GM23248 (cell line): ENCODE measurements around the gene MITF. TPM values are rescaled to one million over a fixed set of nuclear protein-coding genes. Genes with fewer than 3 reads are reported as not detected.

ENCODE experiments used
- DNase-seq: peaks from one replicate; pipeline ENCODE4 v3.0.0-alpha.2; 2015
- H2AFZ ChIP-seq: fragments of 200-600 bp; sonication (generic); 2 replicates; pipeline ENCODE4 v1.6.1; 2016; ENCODE audit warnings: antibody characterized with exemption
- H3F3A ChIP-seq: fragments of 200-600 bp; sonication (generic); 2 replicates; pipeline ENCODE4 v1.6.1; 2016; ENCODE audit warnings: mild to moderate bottlenecking, antibody characterized with exemption, mixed run types; ENCODE audit not compliant: insufficient read depth
- H3K27ac ChIP-seq: fragments of 200-600 bp; sonication (generic); 2 replicates; pipeline ENCODE4 v1.5.1; 2016; ENCODE audit warnings: mild to moderate bottlenecking
- H3K27me3 ChIP-seq: fragments of 200-600 bp; sonication (generic); replicated peaks from 2 replicates; pipeline ENCODE4 v1.6.1; 2016; ENCODE audit warnings: mild to moderate bottlenecking; ENCODE audit not compliant: insufficient read depth
- H3K36me3 ChIP-seq: fragments of 200-600 bp; sonication (generic); 2 replicates; pipeline ENCODE4 v1.6.1; 2016; ENCODE audit warnings: low read depth, mild to moderate bottlenecking
- H3K4me1 ChIP-seq: fragments of 200-600 bp; sonication (generic); 2 replicates; pipeline ENCODE4 v1.6.1; 2016; ENCODE audit warnings: mild to moderate bottlenecking; ENCODE audit not compliant: insufficient read depth
- H3K4me2 ChIP-seq: fragments of 200-600 bp; sonication (generic); one replicate; pipeline ENCODE4 v1.6.1; 2016; ENCODE audit warnings: mild to moderate bottlenecking; ENCODE audit not compliant: unreplicated experiment
- H3K4me3 ChIP-seq: fragments of 200-600 bp; sonication (generic); 2 replicates; pipeline ENCODE4 v1.5.1; 2016; ENCODE audit warnings: mild to moderate bottlenecking
- H3K79me2 ChIP-seq: fragments of 200-600 bp; sonication (generic); 2 replicates; pipeline ENCODE4 v1.6.1; 2016; ENCODE audit warnings: mild to moderate bottlenecking; ENCODE audit not compliant: insufficient read depth
- H3K9ac ChIP-seq: fragments of 200-600 bp; sonication (generic); 2 replicates; pipeline ENCODE4 v1.6.1; 2016; ENCODE audit warnings: mild to moderate bottlenecking
- H3K9me2 ChIP-seq: fragments of 200-600 bp; sonication (generic); 2 replicates; pipeline ENCODE4 v1.6.1; 2016; ENCODE audit warnings: mixed run types, mild to moderate bottlenecking, moderate library complexity; ENCODE audit not compliant: insufficient read depth
- H3K9me3 ChIP-seq: fragments of 200-600 bp; sonication (generic); one replicate; pipeline ENCODE4 v1.6.1; 2017; ENCODE audit warnings: low read depth
- H4K20me1 ChIP-seq: fragments of 200-600 bp; sonication (generic); 2 replicates; pipeline ENCODE4 v1.6.0; 2016; ENCODE audit not compliant: insufficient read depth
- EZH2 ChIP-seq: fragments of 200-600 bp; sonication (generic); IDR thresholded peaks from 2 replicates; pipeline ENCODE4 v1.6.1; 2018; ENCODE audit warnings: antibody characterized with exemption, mild to moderate bottlenecking; ENCODE audit not compliant: insufficient read depth, poor library complexity, severe bottlenecking
- EZH2phosphoT487 ChIP-seq: fragments of 200-600 bp; sonication (generic); IDR thresholded peaks from 2 replicates; pipeline ENCODE4 v1.6.1; 2018; ENCODE audit warnings: antibody characterized with exemption, moderate library complexity, mild to moderate bottlenecking, low read depth; ENCODE audit not compliant: insufficient read depth
- WGBS, 2 experiments: methylation state at CpG; one replicate each; pipeline ENCODE4 v1.1.6; 2015 to 2017; ENCODE audit warnings: low lambda C conversion rate in 2 of 2, low coverage in 1 of 2; ENCODE audit errors: missing lambda C conversion rate in 2 of 2; 5-methylcytosine and 5-hydroxymethylcytosine counted together
- in situ Hi-C: fragments of 300-500 bp; cut with MboI; formaldehyde crosslinking; loops from 2 replicates; pipeline ENCODE4 v1.15.0; 2020
- polyA plus RNA-seq: library from polyadenylated mRNA; unstranded; fragments of >200 nt; fragmentation: Nextera tagmentation; extraction: Ambion mirVana; gene quantifications from 2 replicates; pipeline ENCODE4 v1.2.1, GENCODE V29; 2016
- total RNA-seq: library from RNA; depleted of rRNA; stranded (reverse); fragments of >200 nt; shearing (Covaris generic); gene quantifications from 2 replicates; pipeline ENCODE4 v1.2.3, GENCODE V29; 2014

The MITF gene
- total and polyA plus RNA-seq, 2 experiments from 2014 or later = 0.86 to 2.0 TPM

- H3K9me3 ChIP-seq = no peaks in the 10 kb centered on the region
- no peaks in the 10 kb centered on the region for H3F3A ChIP-seq
- H3K27me3 ChIP-seq = 0 out of 2 replicates have a peak, but pooled peaks cover 9% of the 10 kb centered on the region
- H3K27ac ChIP-seq = no peak overlapping the region
- H3K4me3 ChIP-seq = no peak overlapping the region
- H4K20me1 ChIP-seq = no peaks in the 10 kb centered on the region
- no peaks in the 10 kb centered on the region for H3K79me2 ChIP-seq
- H3K4me1 ChIP-seq = peaks cover 5% of the 10 kb centered on the region; the same call in 1 of the 2 replicates
- H2AFZ ChIP-seq = no peak overlapping the region
- H3K4me2 ChIP-seq = no peak overlapping the region
- TF ChIP-seq EZH2phosphoT487 (no peak), EZH2 (no peak)
- DNase-seq = no peak
- H3K9me2 ChIP-seq = no peaks in the 10 kb centered on the region
- H3K36me3 ChIP-seq = no peaks in the 10 kb centered on the region
- WGBS, 2 experiments = 73 to 74% methylated on average over 4 of the region's 4 CpGs
- in situ Hi-C loops = loop anchor here (25.0 kb wide), 2 partner anchors 166 to 241 kb away; no protein-coding TSS in a partner anchor
- no peak overlapping the region for H3K9ac ChIP-seq
Measured at GRCh38 chr3:69695933-69696332, 43.3 kb upstream of the MITF start.

GRCh38 chr3:69696367-69696766, 42.9 kb upstream of the MITF start:
- no peaks in the 10 kb centered on the region for H4K20me1 ChIP-seq
- TF ChIP-seq EZH2phosphoT487 (no peak), EZH2 (no peak)
- H3K4me1 ChIP-seq = peaks cover 5% of the 10 kb centered on the region; the same call in 1 of the 2 replicates
- no peak overlapping the region for H2AFZ ChIP-seq
- H3F3A ChIP-seq = no peaks in the 10 kb centered on the region
- 0 out of 2 replicates have a peak, but pooled peaks cover 9% of the 10 kb centered on the region for H3K27me3 ChIP-seq
- H3K9ac ChIP-seq = no peak overlapping the region
- DNase-seq = no peak
- 0 to 8% methylated on average over 1 of the region's 1 CpG for WGBS, 2 experiments
- peaks cover 3% of the 10 kb centered on the region for H3K9me3 ChIP-seq
- H3K36me3 ChIP-seq = no peaks in the 10 kb centered on the region
- H3K9me2 ChIP-seq = no peaks in the 10 kb centered on the region
- H3K79me2 ChIP-seq = no peaks in the 10 kb centered on the region
- in situ Hi-C loops = loop anchor here (25.0 kb wide), 2 partner anchors 166 to 241 kb away; no protein-coding TSS in a partner anchor
- H3K4me2 ChIP-seq = no peak overlapping the region
- H3K27ac ChIP-seq = no peak overlapping the region
- no peak overlapping the region for H3K4me3 ChIP-seq

GRCh38 chr3:69697381-69697780, 41.9 kb upstream of the MITF start:
- Histone ChIP-seq H3K4me2 (no peak overlapping the region), H3K27ac (no peak overlapping the region), H3K27me3 (0 out of 2 replicates have a peak, but pooled peaks cover 9% of the 10 kb centered on the region), H3K9ac (no peak overlapping the region), H3K36me3 (no peaks in the 10 kb centered on the region), H4K20me1 (no peaks in the 10 kb centered on the region), H3K9me2 (no peaks in the 10 kb centered on the region), H3K4me3 (no peak overlapping the region), H2AFZ (no peak overlapping the region), H3F3A (no peaks in the 10 kb centered on the region), H3K79me2 (no peaks in the 10 kb centered on the region), H3K4me1 (peaks cover 5% of the 10 kb centered on the region; the same call in 1 of the 2 replicates), H3K9me3 (peaks cover 3% of the 10 kb centered on the region)
- TF ChIP-seq EZH2 (no peak), EZH2phosphoT487 (no peak)
- in situ Hi-C loops = loop anchor here (25.0 kb wide), 2 partner anchors 165 to 240 kb away; no protein-coding TSS in a partner anchor
- 72 to 76% methylated on average over 5 of the region's 5 CpGs for WGBS, 2 experiments
- DNase-seq = no peak

- Histone ChIP-seq H3K27me3 (0 out of 2 replicates have a peak, but pooled peaks cover 9% of the 10 kb centered on the region), H3K4me2 (no peak overlapping the region), H2AFZ (no peak overlapping the region), H3K4me1 (peaks cover 5% of the 10 kb centered on the region; the same call in 1 of the 2 replicates), H3K9me2 (no peaks in the 10 kb centered on the region), H3K79me2 (no peaks in the 10 kb centered on the region), H3K9ac (no peak overlapping the region), H4K20me1 (no peaks in the 10 kb centered on the region), H3F3A (no peaks in the 10 kb centered on the region), H3K36me3 (no peaks in the 10 kb centered on the region), H3K9me3 (peaks cover 3% of the 10 kb centered on the region), H3K4me3 (no peak overlapping the region), H3K27ac (no peak overlapping the region)
- DNase-seq = peak; percentile 49
- in situ Hi-C loops = loop anchor here (25.0 kb wide), 2 partner anchors 164 to 239 kb away; no protein-coding TSS in a partner anchor
- TF ChIP-seq EZH2phosphoT487 (no peak), EZH2 (no peak)
- 35 to 45% methylated on average over 2 of the region's 2 CpGs for WGBS, 2 experiments
Measured at GRCh38 chr3:69698728-69699127, 40.5 kb upstream of the MITF start.
